Keratinocyte (primary cell): ENCODE data around the gene RGS1.

ENCODE experiments used
- EZH2 ChIP-seq: IDR thresholded peaks from one replicate; pipeline ENCODE4 v1.6.1; 2012; ENCODE audit warnings: inconsistent platforms, mild to moderate bottlenecking, low read length, moderate library complexity
- TF ChIP-seq, protein P1 (sequence below), 3 experiments: IDR thresholded peaks in 1 of 3; conservative IDR thresholded peaks in 1 of 3; optimal IDR thresholded peaks in 1 of 3; 2 replicates in 2 of 3; 3 replicates in 1 of 3; pipeline versions ENCODE3 to v1.5.1; 2011; ENCODE audit warnings: low read length in 3 of 3, mild to moderate bottlenecking in 3 of 3, moderate library complexity in 2 of 3, control low read depth in 1 of 3, inconsistent platforms in 1 of 3; ENCODE audit not compliant: insufficient read depth in 2 of 3; ENCODE audit errors: extremely low read depth in 1 of 3

- TF ChIP-seq, protein P1, sequence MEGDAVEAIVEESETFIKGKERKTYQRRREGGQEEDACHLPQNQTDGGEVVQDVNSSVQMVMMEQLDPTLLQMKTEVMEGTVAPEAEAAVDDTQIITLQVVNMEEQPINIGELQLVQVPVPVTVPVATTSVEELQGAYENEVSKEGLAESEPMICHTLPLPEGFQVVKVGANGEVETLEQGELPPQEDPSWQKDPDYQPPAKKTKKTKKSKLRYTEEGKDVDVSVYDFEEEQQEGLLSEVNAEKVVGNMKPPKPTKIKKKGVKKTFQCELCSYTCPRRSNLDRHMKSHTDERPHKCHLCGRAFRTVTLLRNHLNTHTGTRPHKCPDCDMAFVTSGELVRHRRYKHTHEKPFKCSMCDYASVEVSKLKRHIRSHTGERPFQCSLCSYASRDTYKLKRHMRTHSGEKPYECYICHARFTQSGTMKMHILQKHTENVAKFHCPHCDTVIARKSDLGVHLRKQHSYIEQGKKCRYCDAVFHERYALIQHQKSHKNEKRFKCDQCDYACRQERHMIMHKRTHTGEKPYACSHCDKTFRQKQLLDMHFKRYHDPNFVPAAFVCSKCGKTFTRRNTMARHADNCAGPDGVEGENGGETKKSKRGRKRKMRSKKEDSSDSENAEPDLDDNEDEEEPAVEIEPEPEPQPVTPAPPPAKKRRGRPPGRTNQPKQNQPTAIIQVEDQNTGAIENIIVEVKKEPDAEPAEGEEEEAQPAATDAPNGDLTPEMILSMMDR (optimal IDR thresholded peaks at IDR 0.05 in 1 of 3, IDR thresholded peaks at IDR 0.05 in 1 of 3, conservative IDR thresholded peaks at IDR 0.05 in 1 of 3; ENCODE audit: extremely low read depth in 1 of 3, insufficient read depth in 2 of 3, low read length in 3 of 3): no peak
- no peak for TF ChIP-seq EZH2
These were observed 25.6 kb upstream of the RGS1 start for GRCh38 chr1:192549937-192550336.
